ENCODE data around the gene TEAD1.

GRCh38 chr11:12856338-12856737, 182.1 kb downstream of the TEAD1 start:
- TF ChIP-seq, protein P1, sequence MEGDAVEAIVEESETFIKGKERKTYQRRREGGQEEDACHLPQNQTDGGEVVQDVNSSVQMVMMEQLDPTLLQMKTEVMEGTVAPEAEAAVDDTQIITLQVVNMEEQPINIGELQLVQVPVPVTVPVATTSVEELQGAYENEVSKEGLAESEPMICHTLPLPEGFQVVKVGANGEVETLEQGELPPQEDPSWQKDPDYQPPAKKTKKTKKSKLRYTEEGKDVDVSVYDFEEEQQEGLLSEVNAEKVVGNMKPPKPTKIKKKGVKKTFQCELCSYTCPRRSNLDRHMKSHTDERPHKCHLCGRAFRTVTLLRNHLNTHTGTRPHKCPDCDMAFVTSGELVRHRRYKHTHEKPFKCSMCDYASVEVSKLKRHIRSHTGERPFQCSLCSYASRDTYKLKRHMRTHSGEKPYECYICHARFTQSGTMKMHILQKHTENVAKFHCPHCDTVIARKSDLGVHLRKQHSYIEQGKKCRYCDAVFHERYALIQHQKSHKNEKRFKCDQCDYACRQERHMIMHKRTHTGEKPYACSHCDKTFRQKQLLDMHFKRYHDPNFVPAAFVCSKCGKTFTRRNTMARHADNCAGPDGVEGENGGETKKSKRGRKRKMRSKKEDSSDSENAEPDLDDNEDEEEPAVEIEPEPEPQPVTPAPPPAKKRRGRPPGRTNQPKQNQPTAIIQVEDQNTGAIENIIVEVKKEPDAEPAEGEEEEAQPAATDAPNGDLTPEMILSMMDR (IDR thresholded peaks at IDR 0.05; ENCODE audit: poor library complexity, severe bottlenecking) = no peak
- no peak for TF ChIP-seq EZH2 (IDR thresholded peaks at IDR 0.05; ENCODE audit: borderline replicate concordance, insufficient read depth, low read length, poor library complexity, severe bottlenecking)

Data from neural cell (in vitro differentiated cells).